ENCODE results near the gene BSG. TPM values are rescaled to one million over a fixed set of nuclear protein-coding genes. Genes with fewer than 3 reads are reported as not detected.

Gene BSG
- total and polyA plus RNA-seq, 9 of the 15 experiments (the other 6 are each of a cell fraction or from before 2014, with no cell fraction given), result 4.6 to 495 (median 187) TPM

GRCh38 chr19:572743-573518, 535 bp downstream of the BSG start (continued):
- TF ChIP-seq TEAD2 (tag; IDR thresholded peaks at IDR 0.05) (no peak), NONO (IDR thresholded peaks at IDR 0.05; ENCODE audit: low read depth in 2 of 2, low read length in 1 of 2) (no peak), TFE3 (CRISPR knock-in tag; IDR thresholded peaks at IDR 0.05) (no peak), IRF9 (tag; IDR thresholded peaks at IDR 0.05) (no peak), SMARCE1 (IDR thresholded peaks at IDR 0.05) (no peak), ZNF12 (CRISPR knock-in tag; IDR thresholded peaks at IDR 0.05) (0 out of 2 replicates have a peak, but pooled peaks have one; percentile 9), ZNF263 (CRISPR knock-in tag; IDR thresholded peaks at IDR 0.05; ENCODE audit: borderline replicate concordance) (no peak), USF1 (CRISPR knock-in tag; IDR thresholded peaks at IDR 0.05) (no peak), ELF4 (CRISPR knock-in tag; IDR thresholded peaks at IDR 0.05) (no peak), ZNF79 (CRISPR knock-in tag; IDR thresholded peaks at IDR 0.05; ENCODE audit: low read depth) (no peak), ZNF384 (IDR thresholded peaks at IDR 0.05; ENCODE audit: low read depth, low read length) (no peak), E2F1 (CRISPR knock-in tag; IDR thresholded peaks at IDR 0.05) (no peak), CREB1 (IDR thresholded peaks at IDR 0.05) (no peak), CREB1 (CRISPR knock-in tag; IDR thresholded peaks at IDR 0.05) (no peak), ZNF253 (CRISPR knock-in tag; conservative IDR thresholded peaks at IDR 0.05) (no peak), ZNF740 (CRISPR knock-in tag; IDR thresholded peaks at IDR 0.05) (0 out of 2 replicates have a peak, but pooled peaks have one; percentile 5), ZNF740 (tag; IDR thresholded peaks at IDR 0.05) (no peak), ZNF584 (CRISPR knock-in tag; IDR thresholded peaks at IDR 0.05; ENCODE audit: low read depth) (no peak), NCOA2 (IDR thresholded peaks at IDR 0.05; ENCODE audit: partially characterized antibody in 2 of 2) (no peak), SIN3B (IDR thresholded peaks at IDR 0.05; ENCODE audit: low read depth) (no peak), HMGN3 (IDR thresholded peaks at IDR 0.05; ENCODE audit: borderline replicate concordance, extremely low read depth, insufficient read length, low read depth, low read length) (no peak), ZNF347 (CRISPR knock-in tag; IDR thresholded peaks at IDR 0.05; ENCODE audit: low read depth) (no peak), MCM2 (IDR thresholded peaks at IDR 0.05; ENCODE audit: low read depth) (no peak)
